Astrocyte (in vitro differentiated cells and primary cell): ENCODE results near the gene ASB1. TPM values are rescaled to one million over a fixed set of nuclear protein-coding genes. Genes with fewer than 3 reads are reported as not detected.

Source experiments
- DNase-seq: peaks from one replicate; pipeline ENCODE4 v3.0.0-alpha.2; 2010; ENCODE audit warnings: low read depth
- FAIRE-seq: peaks from 2 replicates; lab custom pipeline; 2011; peaks lifted over from hg19 to GRCh38; lab: Jason Lieb, UNC
- H2AFZ ChIP-seq: 2 replicates; pipeline ENCODE4 v1.6.0; 2012; ENCODE audit warnings: low read depth, low read length, inconsistent platforms
- H3K27ac ChIP-seq: 2 replicates; pipeline ENCODE4 v1.5.1; 2011; ENCODE audit warnings: low read depth, low read length, inconsistent platforms
- H3K27me3 ChIP-seq: 2 replicates; pipeline ENCODE4 v1.6.0; 2011; ENCODE audit warnings: low read length, inconsistent platforms; ENCODE audit not compliant: insufficient read depth
- H3K36me3 ChIP-seq: 2 replicates; pipeline ENCODE4 v1.5.1; 2011; ENCODE audit warnings: low read length, inconsistent platforms; ENCODE audit not compliant: insufficient read depth
- H3K4me1 ChIP-seq: 2 replicates; pipeline ENCODE4 v1.5.1; 2011; ENCODE audit warnings: low read length, inconsistent platforms; ENCODE audit not compliant: insufficient read depth
- H3K4me2 ChIP-seq: 2 replicates; pipeline ENCODE4 v1.6.0; 2012; ENCODE audit warnings: low read length, inconsistent platforms
- H3K4me3 ChIP-seq: 2 replicates; pipeline ENCODE4 v1.5.1; 2011; ENCODE audit warnings: low read depth, mild to moderate bottlenecking, low read length, inconsistent platforms; ENCODE audit not compliant: insufficient read depth
- H3K79me2 ChIP-seq: 2 replicates; pipeline ENCODE4 v1.6.0; 2012; ENCODE audit warnings: mild to moderate bottlenecking, low read length, inconsistent platforms; ENCODE audit not compliant: insufficient read depth
- H3K9ac ChIP-seq: 2 replicates; pipeline ENCODE4 v1.6.0; 2012; ENCODE audit warnings: mild to moderate bottlenecking, low read length, inconsistent platforms
- H3K9me3 ChIP-seq: 2 replicates; pipeline ENCODE4 v1.5.1; 2012; ENCODE audit warnings: low read depth, mild to moderate bottlenecking, low read length, inconsistent platforms; ENCODE audit not compliant: insufficient read depth
- H4K20me1 ChIP-seq: 2 replicates; pipeline ENCODE4 v1.6.0; 2012; ENCODE audit warnings: low read length, inconsistent platforms; ENCODE audit not compliant: insufficient read depth
- H3K27ac Mint-ChIP-seq: one replicate; pipeline ENCODE4 v1.8.0; 2021; ENCODE audit warnings: mild to moderate bottlenecking, mixed read lengths; ENCODE audit not compliant: unreplicated experiment
- H3K27me3 Mint-ChIP-seq: one replicate; pipeline ENCODE4 v1.8.0; 2021; ENCODE audit warnings: low read depth, mixed read lengths; ENCODE audit not compliant: unreplicated experiment
- H3K36me3 Mint-ChIP-seq: one replicate; pipeline ENCODE4 v1.8.0; 2021; ENCODE audit warnings: low read depth, mixed read lengths; ENCODE audit not compliant: unreplicated experiment
- H3K4me1 Mint-ChIP-seq: one replicate; pipeline ENCODE4 v1.8.0; 2021; ENCODE audit warnings: low read depth, mixed read lengths; ENCODE audit not compliant: unreplicated experiment
- H3K4me3 Mint-ChIP-seq: one replicate; pipeline ENCODE4 v1.8.0; 2021; ENCODE audit warnings: mild to moderate bottlenecking, moderate library complexity, mixed read lengths; ENCODE audit not compliant: unreplicated experiment
- H3K9me3 Mint-ChIP-seq: one replicate; pipeline ENCODE4 v1.8.0; 2021; ENCODE audit warnings: mild to moderate bottlenecking, mixed read lengths; ENCODE audit not compliant: unreplicated experiment
- EZH2 ChIP-seq: IDR thresholded peaks from 2 replicates; pipeline ENCODE4 v1.6.1; 2012; ENCODE audit warnings: mild to moderate bottlenecking, low read length, inconsistent platforms; ENCODE audit not compliant: insufficient read depth
- total RNA-seq: library from RNA; stranded (reverse); gene quantifications from 2 replicates; pipeline ENCODE4 v1.2.1, GENCODE V29; 2021
- TF ChIP-seq, protein P1 (sequence below): IDR thresholded peaks from 2 replicates; pipeline ENCODE4 v1.5.1; 2011; ENCODE audit warnings: low read depth, mild to moderate bottlenecking, inconsistent platforms, low read length, moderate library complexity; ENCODE audit not compliant: insufficient read depth

Gene ASB1
- total RNA-seq, 1 donor from 2014 or later: 30.6 TPM

- Histone ChIP-seq H3K9ac (peak overlapping the region; percentile 44), H2AFZ (no peak overlapping the region), H3K27me3 (no peaks in the 10 kb centered on the region), H3K27ac (peak overlapping the region; percentile 70), H3K9me3 (no peaks in the 10 kb centered on the region), H3K4me3 (peak overlapping the region; percentile 1), H4K20me1 (no peaks in the 10 kb centered on the region), H3K79me2 (no peaks in the 10 kb centered on the region), H3K4me2 (peak overlapping the region; percentile 41), H3K36me3 (peaks cover 3% of the 10 kb centered on the region), H3K4me1 (peaks cover 31% of the 10 kb centered on the region)
- FAIRE-seq (no peak), DNase-seq (peak; percentile 88)
- H3K36me3 Mint-ChIP-seq: peaks cover 22% of the 10 kb centered on the region
- peak overlapping the region; percentile 12 for H3K27ac Mint-ChIP-seq
- TF ChIP-seq, protein P1, sequence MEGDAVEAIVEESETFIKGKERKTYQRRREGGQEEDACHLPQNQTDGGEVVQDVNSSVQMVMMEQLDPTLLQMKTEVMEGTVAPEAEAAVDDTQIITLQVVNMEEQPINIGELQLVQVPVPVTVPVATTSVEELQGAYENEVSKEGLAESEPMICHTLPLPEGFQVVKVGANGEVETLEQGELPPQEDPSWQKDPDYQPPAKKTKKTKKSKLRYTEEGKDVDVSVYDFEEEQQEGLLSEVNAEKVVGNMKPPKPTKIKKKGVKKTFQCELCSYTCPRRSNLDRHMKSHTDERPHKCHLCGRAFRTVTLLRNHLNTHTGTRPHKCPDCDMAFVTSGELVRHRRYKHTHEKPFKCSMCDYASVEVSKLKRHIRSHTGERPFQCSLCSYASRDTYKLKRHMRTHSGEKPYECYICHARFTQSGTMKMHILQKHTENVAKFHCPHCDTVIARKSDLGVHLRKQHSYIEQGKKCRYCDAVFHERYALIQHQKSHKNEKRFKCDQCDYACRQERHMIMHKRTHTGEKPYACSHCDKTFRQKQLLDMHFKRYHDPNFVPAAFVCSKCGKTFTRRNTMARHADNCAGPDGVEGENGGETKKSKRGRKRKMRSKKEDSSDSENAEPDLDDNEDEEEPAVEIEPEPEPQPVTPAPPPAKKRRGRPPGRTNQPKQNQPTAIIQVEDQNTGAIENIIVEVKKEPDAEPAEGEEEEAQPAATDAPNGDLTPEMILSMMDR: no peak
- no peak for TF ChIP-seq EZH2
- H3K4me1 Mint-ChIP-seq: peaks cover 12% of the 10 kb centered on the region
- peaks cover 4% of the 10 kb centered on the region for H3K9me3 Mint-ChIP-seq
- H3K27me3 Mint-ChIP-seq: no peaks in the 10 kb centered on the region
- H3K4me3 Mint-ChIP-seq: no peak overlapping the region
Measured at GRCh38 chr2:238379096-238379810, 47.5 kb upstream of the ASB1 start.

GRCh38 chr2:238380336-238380735 is 46.4 kb upstream of the ASB1 start:
- H3K4me1 ChIP-seq: peaks cover 31% of the 10 kb centered on the region
- no peak overlapping the region for H3K4me3 Mint-ChIP-seq
- H3K36me3 ChIP-seq: peaks cover 3% of the 10 kb centered on the region
- FAIRE-seq (no peak), DNase-seq (no peak)
- TF ChIP-seq, protein P1: no peak
- TF ChIP-seq EZH2: no peak
- peak overlapping the region; percentile 41 for H3K4me2 ChIP-seq
- peaks cover 12% of the 10 kb centered on the region for H3K4me1 Mint-ChIP-seq
- peaks cover 22% of the 10 kb centered on the region for H3K36me3 Mint-ChIP-seq
- H4K20me1 ChIP-seq: no peaks in the 10 kb centered on the region
- H2AFZ ChIP-seq: no peak overlapping the region
- peaks cover 4% of the 10 kb centered on the region for H3K9me3 Mint-ChIP-seq
- peak overlapping the region; percentile 19 for H3K9ac ChIP-seq
- no peaks in the 10 kb centered on the region for H3K27me3 Mint-ChIP-seq
- no peaks in the 10 kb centered on the region for H3K79me2 ChIP-seq
- peak overlapping the region; percentile 20 for H3K27ac Mint-ChIP-seq
- H3K9me3 ChIP-seq: no peaks in the 10 kb centered on the region
- peak overlapping the region; percentile 70 for H3K27ac ChIP-seq
- H3K27me3 ChIP-seq: no peaks in the 10 kb centered on the region
- H3K4me3 ChIP-seq: no peak overlapping the region

DNA sequence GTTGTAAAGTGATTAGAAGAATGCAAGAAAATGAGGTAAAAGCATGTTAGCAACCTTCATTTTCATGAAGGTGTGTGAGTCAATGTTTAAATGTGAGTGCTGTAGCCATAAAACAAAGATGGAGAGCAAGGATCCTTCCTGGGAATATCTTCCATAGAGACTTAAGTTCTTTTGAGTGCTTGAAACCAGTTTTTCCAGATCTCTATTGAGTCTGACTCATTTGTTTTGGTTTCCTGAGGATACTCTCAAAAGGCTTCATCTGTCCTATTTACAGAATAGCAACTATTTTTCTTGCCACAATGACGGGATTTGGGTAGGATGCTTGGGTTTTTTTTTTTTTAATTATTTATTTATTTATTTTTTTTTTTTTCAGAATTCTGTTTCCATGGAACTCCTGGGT is 45.9 kb upstream of the ASB1 start:
- Mint-ChIP-seq H3K4me1 (peaks cover 12% of the 10 kb centered on the region), H3K27ac (peak overlapping the region; percentile 20), H3K36me3 (peaks cover 22% of the 10 kb centered on the region), H3K27me3 (no peaks in the 10 kb centered on the region), H3K9me3 (peaks cover 4% of the 10 kb centered on the region), H3K4me3 (no peak overlapping the region)
- peak overlapping the region; percentile 70 for H3K27ac ChIP-seq
- peaks cover 3% of the 10 kb centered on the region for H3K36me3 ChIP-seq
- no peaks in the 10 kb centered on the region for H3K27me3 ChIP-seq
- TF ChIP-seq, protein P1: no peak
- TF ChIP-seq EZH2: no peak
- H3K79me2 ChIP-seq: no peaks in the 10 kb centered on the region
- peak overlapping the region; percentile 19 for H3K9ac ChIP-seq
- H2AFZ ChIP-seq: no peak overlapping the region
- no peak overlapping the region for H3K4me3 ChIP-seq
- DNase-seq: peak; percentile 62
- peaks cover 31% of the 10 kb centered on the region for H3K4me1 ChIP-seq
- FAIRE-seq: no peak
- H4K20me1 ChIP-seq: no peaks in the 10 kb centered on the region
- H3K9me3 ChIP-seq: no peaks in the 10 kb centered on the region
- H3K4me2 ChIP-seq: peak overlapping the region; percentile 41
